B cell (primary cell): ENCODE results near the gene ZNF181.

Source experiments
- CTCF ChIP-seq: fragments of 200-600 bp; IDR thresholded peaks from one replicate; pipeline ENCODE4 v1.8.0; 2022; ENCODE audit warnings: antibody characterized with exemption, mild to moderate bottlenecking
- EZH2 ChIP-seq: IDR thresholded peaks from 2 replicates; pipeline ENCODE4 v1.6.1; 2012; ENCODE audit warnings: borderline replicate concordance, low read depth, mild to moderate bottlenecking, moderate library complexity, low read length; ENCODE audit not compliant: insufficient read depth, poor library complexity, severe bottlenecking

DNA sequence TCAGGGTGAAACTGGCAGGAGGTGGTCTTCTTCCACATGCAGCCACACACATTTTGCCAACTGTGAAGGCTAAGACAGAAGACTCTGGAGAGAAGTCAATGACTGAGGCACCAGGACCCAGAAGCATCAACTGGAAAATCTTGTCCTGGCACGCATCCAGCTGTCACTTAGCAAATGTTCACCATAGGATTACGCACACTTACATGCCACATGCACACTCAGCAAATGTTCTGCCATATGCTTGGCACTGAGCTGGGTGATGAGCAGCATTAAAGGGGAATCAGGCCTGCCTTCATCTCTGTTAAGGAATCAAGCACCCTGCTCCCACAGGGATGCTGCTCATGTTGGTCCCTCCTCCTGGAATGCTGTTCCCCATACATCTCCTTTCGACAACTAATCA lies 33.9 kb downstream of the ZNF181 start:
- no peak for TF ChIP-seq CTCF
- TF ChIP-seq EZH2 = no peak
